Uterus (tissue), 4 donors: Measurements from ENCODE around the gene CEP131. TPM values are rescaled to one million over a fixed set of nuclear protein-coding genes. Genes with fewer than 3 reads are reported as not detected.

ENCODE experiments used
- DNase-seq, 2 donors: peaks; one replicate each; pipeline ENCODE4 v3.0.0-alpha.2; 2019 to 2020
- H3K27ac ChIP-seq, 2 donors: fragments of 200-600 bp; sonication (generic); 1 replicate in 1 of 2; 2 replicates in 1 of 2; pipeline ENCODE4 v1.5.1; 2016 to 2018
- H3K27me3 ChIP-seq, 2 donors: fragments of 200-600 bp; sonication (generic); one replicate each; pipeline ENCODE4 v1.5.1; 2018 to 2019; ENCODE audit warnings: control low read depth in 1 of 2
- H3K36me3 ChIP-seq, 2 donors: fragments of 200-600 bp; sonication (generic); one replicate each; pipeline ENCODE4 v1.5.1; 2019; ENCODE audit warnings: control low read depth in 1 of 2
- H3K4me1 ChIP-seq, 2 donors: fragments of 200-600 bp; sonication (generic); one replicate each; pipeline ENCODE4 v1.5.1; 2018 to 2019; ENCODE audit warnings: control low read depth in 1 of 2
- H3K4me3 ChIP-seq, 2 donors: fragments of 200-600 bp; sonication (generic); 1 replicate in 1 of 2; 2 replicates in 1 of 2; pipeline ENCODE4 v1.5.1; 2018 to 2019; ENCODE audit warnings: mild to moderate bottlenecking in 1 of 2
- H3K9me3 ChIP-seq, 2 donors: fragments of 200-600 bp; sonication (generic); one replicate each; pipeline ENCODE4 v1.5.1; 2019; ENCODE audit warnings: control low read depth in 1 of 2
- POLR2A ChIP-seq, 2 donors: fragments of 450-650 bp; IDR thresholded peaks; one replicate each; pipeline ENCODE4 v1.6.1; 2016; ENCODE audit warnings: antibody characterized with exemption in 2 of 2, mild to moderate bottlenecking in 1 of 2, moderate library complexity in 1 of 2
- intact Hi-C: fragments of 100-400 bp; cut with DNase I; formaldehyde crosslinking; loops from one replicate; pipeline ENCODE4 v1.15.1; 2023; ENCODE audit warnings: low total_unique reads
- total RNA-seq, 4 donors: library from RNA; depleted of rRNA in 3 of 4; stranded (reverse); fragments of >200 nt in 3 of 4; gene quantifications; one replicate each; pipeline versions ENCODE4 v1.1.0 to v1.2.4, GENCODE V29; 2014 to 2023
- TF ChIP-seq, protein P1 (sequence below), 4 experiments: fragments of 200-600 bp in 2 of 4; fragments of 450-650 bp in 2 of 4; sonication (generic) in 2 of 4; IDR thresholded peaks; one replicate each; pipeline ENCODE4 v1.5.1; 2016 to 2019; ENCODE audit warnings: antibody characterized with exemption in 4 of 4, mild to moderate bottlenecking in 2 of 4, moderate library complexity in 1 of 4
- donor health status: DM: yes; HTN: yes; CAD: no.

Gene CEP131
- total RNA-seq, result 10 to 100 TPM in 2 of 4 donors, 1 to 10 TPM in 2; 2.9 to 13.3 (median 10.0) TPM

DNA sequence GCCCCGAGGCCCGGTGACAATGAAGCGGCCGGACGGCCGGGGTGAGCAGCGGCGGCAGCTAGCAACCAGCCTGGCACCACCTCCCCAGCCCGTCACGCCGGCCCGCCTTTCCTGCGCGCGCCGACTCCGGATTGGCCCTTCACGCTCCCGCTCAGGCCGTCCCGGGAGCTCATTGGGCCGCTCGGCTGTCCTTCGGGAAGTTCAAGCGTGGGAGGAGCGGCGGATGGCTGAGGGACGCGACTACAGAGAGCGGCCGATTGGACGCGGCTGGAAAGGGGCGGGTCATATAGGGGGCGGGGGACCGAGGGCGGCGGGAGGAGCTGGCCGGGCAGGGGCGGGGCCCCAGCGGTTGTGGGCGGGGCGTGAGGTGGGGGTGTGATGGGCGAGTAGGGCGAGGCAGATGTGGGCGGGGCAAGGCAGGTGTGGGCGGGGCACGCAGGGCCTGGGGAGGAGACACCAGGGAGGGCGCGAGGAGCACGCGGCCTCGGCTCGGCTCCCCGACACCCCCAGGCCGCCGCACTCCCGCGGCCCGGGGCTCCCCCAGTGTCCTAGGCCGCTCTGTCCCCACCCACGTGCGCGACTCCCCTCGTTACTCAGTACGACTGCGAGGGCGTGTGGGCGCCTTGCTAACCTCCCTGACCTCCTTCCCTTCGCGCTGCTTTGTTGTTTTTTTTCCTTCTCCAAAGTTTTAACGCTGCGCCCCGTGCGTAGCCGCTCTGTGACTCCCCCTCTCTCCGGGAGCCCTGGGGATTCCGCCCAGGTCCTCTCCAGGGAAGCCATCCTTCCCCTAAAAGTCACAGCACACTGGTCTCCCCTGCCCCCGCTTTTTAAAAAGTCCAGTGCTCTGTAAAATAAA, at the start of gene CEP131:
Gene CEP131, minus strand, starts transcription at position 60 of the 856 bp plus-strand sequence. CDS start 2,909 bp downstream, outside the sequence.
- TF ChIP-seq, protein P1, sequence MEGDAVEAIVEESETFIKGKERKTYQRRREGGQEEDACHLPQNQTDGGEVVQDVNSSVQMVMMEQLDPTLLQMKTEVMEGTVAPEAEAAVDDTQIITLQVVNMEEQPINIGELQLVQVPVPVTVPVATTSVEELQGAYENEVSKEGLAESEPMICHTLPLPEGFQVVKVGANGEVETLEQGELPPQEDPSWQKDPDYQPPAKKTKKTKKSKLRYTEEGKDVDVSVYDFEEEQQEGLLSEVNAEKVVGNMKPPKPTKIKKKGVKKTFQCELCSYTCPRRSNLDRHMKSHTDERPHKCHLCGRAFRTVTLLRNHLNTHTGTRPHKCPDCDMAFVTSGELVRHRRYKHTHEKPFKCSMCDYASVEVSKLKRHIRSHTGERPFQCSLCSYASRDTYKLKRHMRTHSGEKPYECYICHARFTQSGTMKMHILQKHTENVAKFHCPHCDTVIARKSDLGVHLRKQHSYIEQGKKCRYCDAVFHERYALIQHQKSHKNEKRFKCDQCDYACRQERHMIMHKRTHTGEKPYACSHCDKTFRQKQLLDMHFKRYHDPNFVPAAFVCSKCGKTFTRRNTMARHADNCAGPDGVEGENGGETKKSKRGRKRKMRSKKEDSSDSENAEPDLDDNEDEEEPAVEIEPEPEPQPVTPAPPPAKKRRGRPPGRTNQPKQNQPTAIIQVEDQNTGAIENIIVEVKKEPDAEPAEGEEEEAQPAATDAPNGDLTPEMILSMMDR (IDR thresholded peaks at IDR 0.05), result no peak
- TF ChIP-seq POLR2A (IDR thresholded peaks at IDR 0.05), result peak in 1 of 2 donors; percentile 26
- Histone ChIP-seq H3K36me3 (no peaks in the 10 kb centered on the region), H3K9me3 (no peaks in the 10 kb centered on the region), H3K27ac (peak within 1 kb of the TSS; percentile 53 to 83), H3K27me3 (no peaks in the 10 kb centered on the region), H3K4me1 (peaks cover 6 to 7% of the 10 kb centered on the region in 2 donors), H3K4me3 (peak within 1 kb of the TSS; percentile 61 to 79)
- peak; percentile 98 to 99 for DNase-seq
- intact Hi-C loops, result no loop called here

DNA sequence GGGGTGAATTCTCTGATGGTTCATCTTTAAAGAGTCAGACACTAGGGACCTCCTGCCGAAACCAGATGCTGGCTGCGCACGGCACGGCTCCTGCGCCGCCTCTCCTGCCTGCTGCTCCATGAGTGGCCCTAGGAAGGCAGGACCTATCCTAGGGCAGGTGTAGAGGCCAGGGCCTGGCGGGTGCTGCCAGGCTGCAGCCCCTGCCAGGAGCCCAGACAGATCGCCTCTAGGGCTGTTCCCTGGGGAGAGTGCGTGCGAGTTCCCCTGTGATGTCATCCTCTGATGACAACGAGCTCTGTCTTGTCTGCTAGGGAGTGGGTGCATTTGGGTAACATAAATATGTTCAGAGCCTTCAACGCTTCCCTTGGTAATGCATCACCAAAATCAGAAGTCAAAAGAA, 48.5 kb upstream of the CEP131 start:
- Histone ChIP-seq H3K4me3 (no peak overlapping the region), H3K9me3 (no peaks in the 10 kb centered on the region), H3K4me1 (no peaks in the 10 kb centered on the region), H3K27me3 (no peaks in the 10 kb centered on the region), H3K36me3 (no peaks in the 10 kb centered on the region), H3K27ac (no peak overlapping the region)
- TF ChIP-seq, protein P1 (IDR thresholded peaks at IDR 0.05), result no peak
- TF ChIP-seq POLR2A (IDR thresholded peaks at IDR 0.05), result no peak
- intact Hi-C loops, result no loop called here
- no peak for DNase-seq

DNA sequence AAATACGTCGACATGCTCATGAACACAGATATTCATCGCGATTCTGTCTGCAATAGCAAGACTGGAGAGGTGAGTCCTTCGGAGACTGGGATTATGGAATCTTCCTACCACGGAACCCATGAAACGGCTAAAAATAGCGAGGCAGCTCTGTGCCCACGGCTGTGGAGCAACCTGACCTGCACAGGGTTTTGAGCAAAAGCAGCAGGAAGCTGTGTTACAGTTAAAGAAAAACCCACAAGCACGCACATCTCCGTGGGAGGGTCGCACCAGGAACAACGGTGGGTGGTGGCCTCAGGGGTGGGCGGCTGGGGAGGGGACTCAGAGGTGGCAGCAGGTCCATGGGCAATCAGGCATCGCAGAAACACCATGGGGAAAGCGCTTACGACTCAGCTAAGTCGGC, 47.5 kb upstream of the CEP131 start:
- intact Hi-C loops, result no loop called here
- Histone ChIP-seq H3K4me3 (no peak overlapping the region), H3K27me3 (no peaks in the 10 kb centered on the region), H3K27ac (no peak overlapping the region), H3K36me3 (no peaks in the 10 kb centered on the region), H3K4me1 (no peaks in the 10 kb centered on the region), H3K9me3 (no peaks in the 10 kb centered on the region)
- DNase-seq, result no peak
- TF ChIP-seq, protein P1 (IDR thresholded peaks at IDR 0.05), result no peak
- no peak for TF ChIP-seq POLR2A (IDR thresholded peaks at IDR 0.05)

DNA sequence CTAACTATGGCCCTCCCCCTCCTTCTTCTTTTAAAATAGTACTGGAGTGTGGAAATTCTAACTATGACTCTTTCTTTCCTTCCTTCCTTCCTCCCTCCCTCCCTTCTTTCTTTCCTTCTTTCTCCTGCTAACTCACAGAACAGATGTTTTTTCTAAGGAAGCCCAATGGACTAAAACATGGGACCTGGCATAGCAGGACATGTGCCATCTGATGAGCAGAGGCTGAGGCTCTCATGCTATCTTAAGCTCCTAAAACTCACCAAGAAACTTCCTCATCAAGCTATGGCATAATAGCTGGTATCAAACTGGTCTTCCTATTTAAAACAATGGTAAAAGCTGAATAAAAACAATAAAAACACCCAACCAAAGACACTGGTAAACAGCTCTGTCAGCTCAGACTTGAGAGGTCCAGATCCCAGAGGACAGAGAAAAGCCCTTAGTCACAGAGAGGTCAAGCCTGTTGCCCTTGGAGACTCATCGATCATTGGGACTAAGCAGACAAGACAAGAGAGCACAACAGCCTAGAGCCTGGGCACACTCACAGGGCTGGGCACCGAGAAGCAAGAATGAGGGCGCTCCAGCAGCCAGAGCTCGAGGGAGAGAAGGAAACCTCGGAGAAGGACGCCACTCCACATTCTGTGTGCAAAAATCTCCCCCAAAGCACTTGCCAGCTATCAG, 44.8 kb upstream of the CEP131 start:
- Histone ChIP-seq H3K27me3 (no peaks in the 10 kb centered on the region), H3K4me1 (no peaks in the 10 kb centered on the region), H3K9me3 (no peaks in the 10 kb centered on the region), H3K27ac (no peak overlapping the region), H3K4me3 (no peak overlapping the region), H3K36me3 (no peaks in the 10 kb centered on the region)
- intact Hi-C loops, result no loop called here
- TF ChIP-seq, protein P1 (IDR thresholded peaks at IDR 0.05), result no peak
- TF ChIP-seq POLR2A (IDR thresholded peaks at IDR 0.05), result no peak
- no peak for DNase-seq

DNA sequence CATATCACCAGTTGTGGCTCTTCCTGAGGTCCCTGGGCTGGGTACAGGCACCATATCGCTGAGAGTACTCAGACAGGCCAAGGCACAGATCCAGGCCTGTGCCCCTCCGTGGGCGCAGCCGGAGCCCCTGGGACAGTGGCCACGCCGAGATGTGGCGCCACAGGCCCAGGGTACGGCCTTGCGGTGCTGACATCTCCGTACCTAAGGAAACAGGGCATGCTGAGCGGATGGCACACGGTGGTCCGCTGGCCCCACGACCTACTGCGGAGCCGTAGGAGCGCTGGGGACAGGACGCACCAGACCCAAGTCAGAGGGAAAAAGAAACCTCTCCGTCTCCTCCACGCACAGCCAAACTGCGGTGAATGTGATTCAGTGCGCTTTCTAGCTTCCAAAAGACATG, 42.8 kb upstream of the CEP131 start:
- intact Hi-C loops, result no loop called here
- no peak overlapping the region for H3K4me3 ChIP-seq

More for the DNA sequence above, 42.8 kb upstream of the CEP131 start:
- H3K36me3 ChIP-seq, result no peaks in the 10 kb centered on the region
- no peaks in the 10 kb centered on the region for H3K9me3 ChIP-seq
- H3K27ac ChIP-seq, result no peak overlapping the region
- no peak for DNase-seq
- no peaks in the 10 kb centered on the region for H3K4me1 ChIP-seq
- H3K27me3 ChIP-seq, result no peaks in the 10 kb centered on the region
- TF ChIP-seq POLR2A (IDR thresholded peaks at IDR 0.05), result no peak
- TF ChIP-seq, protein P1 (IDR thresholded peaks at IDR 0.05), result no peak
